SU-DHL-6 (cell line): ENCODE data around the gene ZC3HAV1.

ENCODE experiments used
- H2AFZ ChIP-seq: fragments of 200-600 bp; sonication (generic); 2 replicates; pipeline ENCODE4 v1.6.1; 2014; ENCODE audit warnings: low read depth, mild to moderate bottlenecking, moderate library complexity, mixed read lengths, antibody characterized with exemption, low read length; ENCODE audit not compliant: severe bottlenecking
- H3F3A ChIP-seq: fragments of 200-600 bp; shearing (Covaris generic); 2 replicates; pipeline ENCODE4 v1.6.0; 2016; ENCODE audit warnings: antibody characterized with exemption, mild to moderate bottlenecking; ENCODE audit not compliant: insufficient read depth
- H3K27ac ChIP-seq: fragments of 200-600 bp; sonication (generic); 2 replicates; pipeline ENCODE4 v1.5.1; 2016; ENCODE audit warnings: low read depth, mild to moderate bottlenecking, low read length, moderate library complexity, mixed read lengths
- H3K27me3 ChIP-seq: fragments of 200-600 bp; sonication (generic), shearing (Covaris generic); 2 replicates; pipeline ENCODE4 v1.6.0; 2014; ENCODE audit warnings: mild to moderate bottlenecking, low read length
- H3K36me3 ChIP-seq: fragments of 200-600 bp; sonication (generic); 2 replicates; pipeline ENCODE4 v1.6.1; 2014; ENCODE audit warnings: mild to moderate bottlenecking, low read length, mixed read lengths
- H3K4me2 ChIP-seq: fragments of 300-600, 200-600 bp; shearing (Covaris generic), sonication (generic); 2 replicates; pipeline ENCODE4 v1.6.0; 2014; ENCODE audit warnings: low read length, low read depth, mild to moderate bottlenecking; ENCODE audit not compliant: poor library complexity, severe bottlenecking
- H3K4me3 ChIP-seq: fragments of 200-600 bp; sonication (generic); 2 replicates; pipeline ENCODE4 v1.5.1; 2014; ENCODE audit warnings: antibody characterized with exemption, low read length, mild to moderate bottlenecking, mixed read lengths; ENCODE audit not compliant: insufficient read depth, poor library complexity, severe bottlenecking
- H3K79me2 ChIP-seq: fragments of 200-600 bp; sonication (generic); 2 replicates; pipeline ENCODE4 v1.6.1; 2014; ENCODE audit warnings: mild to moderate bottlenecking, low read length, moderate library complexity; ENCODE audit not compliant: insufficient read depth
- H3K9ac ChIP-seq: fragments of 200-600 bp; sonication (generic); 2 replicates; pipeline ENCODE4 v1.7.0; 2014; ENCODE audit warnings: mild to moderate bottlenecking, low read length
- H3K9me2 ChIP-seq: fragments of 200-600 bp; sonication (generic); replicated peaks from 2 replicates; pipeline ENCODE4 v1.6.1; 2014; ENCODE audit warnings: low read length; ENCODE audit not compliant: insufficient read depth
- H3K9me3 ChIP-seq: fragments of 200-600 bp; sonication (generic); 2 replicates; pipeline ENCODE4 v1.6.1; 2014; ENCODE audit warnings: low read length, mixed read lengths; ENCODE audit not compliant: insufficient read depth
- H4K20me1 ChIP-seq: fragments of 200-600 bp; sonication (generic); 2 replicates; pipeline ENCODE4 v1.6.1; 2014; ENCODE audit warnings: low read depth, mild to moderate bottlenecking, antibody characterized with exemption, low read length, moderate library complexity, mixed read lengths
- EZH2phosphoT487 ChIP-seq: fragments of 200-600 bp; sonication (generic), shearing (Covaris generic); conservative IDR thresholded peaks from 2 replicates; pipeline ENCODE4 v1.6.1; 2018; ENCODE audit warnings: mild to moderate bottlenecking, antibody characterized with exemption, low read length, moderate library complexity, mixed read lengths
- TF ChIP-seq, protein P1 (sequence below): fragments of 200-600 bp; sonication (generic); IDR thresholded peaks from one replicate; pipeline ENCODE4 v1.5.1; 2017; ENCODE audit warnings: antibody characterized with exemption, mild to moderate bottlenecking, low read length, moderate library complexity; ENCODE audit not compliant: insufficient read depth, poor library complexity, severe bottlenecking

ZC3HAV1 gene

GRCh38 chr7:139111147-139111546, 1.6 kb upstream of the ZC3HAV1 start:
- no peak overlapping the region for H3K4me3 ChIP-seq
- peaks cover 30% of the 10 kb centered on the region for H3K79me2 ChIP-seq
- no peaks in the 10 kb centered on the region for H4K20me1 ChIP-seq
- H3K9ac ChIP-seq, result no peak overlapping the region
- no peaks in the 10 kb centered on the region for H3K27me3 ChIP-seq
- no peaks in the 10 kb centered on the region for H3K9me3 ChIP-seq
- no peak overlapping the region for H3K4me2 ChIP-seq
- no peaks in the 10 kb centered on the region for H3K9me2 ChIP-seq
- H3K27ac ChIP-seq, result no peak overlapping the region
- H2AFZ ChIP-seq, result no peak overlapping the region
- peaks cover 12% of the 10 kb centered on the region for H3F3A ChIP-seq
- TF ChIP-seq, protein P1, sequence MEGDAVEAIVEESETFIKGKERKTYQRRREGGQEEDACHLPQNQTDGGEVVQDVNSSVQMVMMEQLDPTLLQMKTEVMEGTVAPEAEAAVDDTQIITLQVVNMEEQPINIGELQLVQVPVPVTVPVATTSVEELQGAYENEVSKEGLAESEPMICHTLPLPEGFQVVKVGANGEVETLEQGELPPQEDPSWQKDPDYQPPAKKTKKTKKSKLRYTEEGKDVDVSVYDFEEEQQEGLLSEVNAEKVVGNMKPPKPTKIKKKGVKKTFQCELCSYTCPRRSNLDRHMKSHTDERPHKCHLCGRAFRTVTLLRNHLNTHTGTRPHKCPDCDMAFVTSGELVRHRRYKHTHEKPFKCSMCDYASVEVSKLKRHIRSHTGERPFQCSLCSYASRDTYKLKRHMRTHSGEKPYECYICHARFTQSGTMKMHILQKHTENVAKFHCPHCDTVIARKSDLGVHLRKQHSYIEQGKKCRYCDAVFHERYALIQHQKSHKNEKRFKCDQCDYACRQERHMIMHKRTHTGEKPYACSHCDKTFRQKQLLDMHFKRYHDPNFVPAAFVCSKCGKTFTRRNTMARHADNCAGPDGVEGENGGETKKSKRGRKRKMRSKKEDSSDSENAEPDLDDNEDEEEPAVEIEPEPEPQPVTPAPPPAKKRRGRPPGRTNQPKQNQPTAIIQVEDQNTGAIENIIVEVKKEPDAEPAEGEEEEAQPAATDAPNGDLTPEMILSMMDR, result no peak
- no peak for TF ChIP-seq EZH2phosphoT487
- no peaks in the 10 kb centered on the region for H3K36me3 ChIP-seq

DNA sequence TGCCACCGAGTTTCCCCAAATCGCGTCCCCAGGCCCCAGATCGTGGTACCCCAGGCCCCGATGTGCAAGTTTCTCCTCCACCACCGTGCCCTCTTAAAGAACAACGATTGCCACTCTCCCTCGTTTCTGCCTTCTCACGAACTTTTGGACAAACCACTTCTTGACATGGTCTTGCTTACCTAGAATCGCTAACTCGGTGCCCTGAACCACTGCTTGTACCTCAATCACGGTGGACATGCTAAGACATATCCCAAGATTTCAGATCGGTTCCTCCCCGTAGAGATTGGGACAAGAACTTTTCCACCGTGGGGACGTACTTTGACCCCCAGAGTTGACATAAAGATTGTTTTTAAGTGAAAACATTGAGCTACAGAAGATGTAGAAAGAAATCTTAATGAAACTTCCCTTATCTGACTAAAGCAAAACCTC, 477 bp upstream of the ZC3HAV1 start:
- peak overlapping the region; percentile 81 for H3K9ac ChIP-seq
- H3K9me3 ChIP-seq, result no peaks in the 10 kb centered on the region
- peak overlapping the region; percentile 3 for H2AFZ ChIP-seq
- no peaks in the 10 kb centered on the region for H3K9me2 ChIP-seq
- H3K4me3 ChIP-seq, result peak overlapping the region; percentile 80
- H3F3A ChIP-seq, result peaks cover 24% of the 10 kb centered on the region
- peaks cover 41% of the 10 kb centered on the region for H3K79me2 ChIP-seq
- TF ChIP-seq, protein P1, result no peak
- no peak for TF ChIP-seq EZH2phosphoT487
- peak overlapping the region; percentile 68; the same call in 1 of the 2 replicates for H3K27ac ChIP-seq
- H4K20me1 ChIP-seq, result no peaks in the 10 kb centered on the region
- H3K4me2 ChIP-seq, result peak overlapping the region; percentile 66
- no peaks in the 10 kb centered on the region for H3K27me3 ChIP-seq
- H3K36me3 ChIP-seq, result no peaks in the 10 kb centered on the region

- Histone ChIP-seq H3K4me3 (peak overlapping the region; percentile 80), H3K9me3 (no peaks in the 10 kb centered on the region), H3K79me2 (peaks cover 56% of the 10 kb centered on the region), H2AFZ (peak overlapping the region; percentile 40), H4K20me1 (no peaks in the 10 kb centered on the region; the same call in 1 of the 2 replicates), H3K9me2 (no peaks in the 10 kb centered on the region), H3F3A (peaks cover 27% of the 10 kb centered on the region), H3K36me3 (no peaks in the 10 kb centered on the region), H3K4me2 (peak overlapping the region; percentile 66), H3K27me3 (no peaks in the 10 kb centered on the region), H3K9ac (peak overlapping the region; percentile 81), H3K27ac (peak overlapping the region; percentile 68)
- TF ChIP-seq EZH2phosphoT487, result no peak
- TF ChIP-seq, protein P1, result no peak
These were observed 993 bp downstream of the ZC3HAV1 start for GRCh38 chr7:139108266-139109187.
